Subcutaneous adipose tissue (tissue), 4 donors: Measurements from ENCODE around the gene MLH1. TPM values are rescaled to one million over a fixed set of nuclear protein-coding genes. Genes with fewer than 3 reads are reported as not detected.

ENCODE experiments used
- total RNA-seq, 4 donors: library from RNA; depleted of rRNA; stranded (reverse); fragments of >200 nt; gene quantifications; one replicate each; pipeline ENCODE4 v1.1.0, GENCODE V29; 2016
- TF ChIP-seq, protein P1 (sequence below): fragments of 450-650 bp; IDR thresholded peaks from one replicate; pipeline ENCODE4 v1.5.1; 2016; ENCODE audit warnings: low read depth, mild to moderate bottlenecking, control low read depth, antibody characterized with exemption, moderate library complexity

Gene MLH1
- total RNA-seq, 4 donors from 2014 or later = 25.0 to 46.1 (median 33.3) TPM

DNA sequence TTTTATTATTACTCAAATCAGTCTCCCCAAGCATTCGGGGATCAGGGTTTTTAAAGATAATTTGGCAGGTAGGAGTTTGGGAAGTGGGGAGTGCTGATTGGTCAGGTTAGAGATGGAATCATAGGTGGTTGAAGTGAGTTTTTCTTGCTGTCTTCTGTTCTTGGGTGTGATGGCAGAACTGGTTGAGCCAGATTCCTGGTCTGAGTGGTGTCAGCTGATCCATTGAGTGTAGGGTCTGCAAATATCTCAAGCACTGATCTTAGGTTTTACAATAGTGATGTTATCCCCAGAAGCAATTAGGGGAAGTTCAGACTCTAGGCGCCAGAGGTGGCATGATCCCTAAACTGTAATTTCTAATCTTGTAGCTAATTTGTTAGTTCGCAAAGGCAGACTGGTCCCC lies 27.9 kb upstream of the MLH1 start:
- TF ChIP-seq, protein P1, sequence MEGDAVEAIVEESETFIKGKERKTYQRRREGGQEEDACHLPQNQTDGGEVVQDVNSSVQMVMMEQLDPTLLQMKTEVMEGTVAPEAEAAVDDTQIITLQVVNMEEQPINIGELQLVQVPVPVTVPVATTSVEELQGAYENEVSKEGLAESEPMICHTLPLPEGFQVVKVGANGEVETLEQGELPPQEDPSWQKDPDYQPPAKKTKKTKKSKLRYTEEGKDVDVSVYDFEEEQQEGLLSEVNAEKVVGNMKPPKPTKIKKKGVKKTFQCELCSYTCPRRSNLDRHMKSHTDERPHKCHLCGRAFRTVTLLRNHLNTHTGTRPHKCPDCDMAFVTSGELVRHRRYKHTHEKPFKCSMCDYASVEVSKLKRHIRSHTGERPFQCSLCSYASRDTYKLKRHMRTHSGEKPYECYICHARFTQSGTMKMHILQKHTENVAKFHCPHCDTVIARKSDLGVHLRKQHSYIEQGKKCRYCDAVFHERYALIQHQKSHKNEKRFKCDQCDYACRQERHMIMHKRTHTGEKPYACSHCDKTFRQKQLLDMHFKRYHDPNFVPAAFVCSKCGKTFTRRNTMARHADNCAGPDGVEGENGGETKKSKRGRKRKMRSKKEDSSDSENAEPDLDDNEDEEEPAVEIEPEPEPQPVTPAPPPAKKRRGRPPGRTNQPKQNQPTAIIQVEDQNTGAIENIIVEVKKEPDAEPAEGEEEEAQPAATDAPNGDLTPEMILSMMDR = no peak

DNA sequence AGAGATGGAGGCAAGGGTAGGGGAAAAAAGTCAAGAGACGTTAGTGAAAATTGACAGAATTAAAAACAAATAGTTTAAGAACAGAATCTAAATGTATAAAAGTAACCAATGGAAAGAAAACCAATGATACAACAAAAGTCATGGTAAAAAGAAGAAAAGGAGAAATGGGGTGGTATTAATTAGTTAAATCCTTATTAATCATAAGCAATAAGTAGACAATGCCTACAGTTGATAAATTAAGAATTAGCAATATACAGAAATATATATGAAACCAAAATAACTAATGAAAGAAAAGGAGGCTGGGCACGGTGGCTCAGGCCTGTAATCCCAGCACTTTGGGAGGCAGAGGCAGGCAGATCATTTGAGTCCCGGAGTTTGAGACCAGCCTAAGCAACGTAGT lies 24.2 kb upstream of the MLH1 start:
- TF ChIP-seq, protein P1 = no peak

DNA sequence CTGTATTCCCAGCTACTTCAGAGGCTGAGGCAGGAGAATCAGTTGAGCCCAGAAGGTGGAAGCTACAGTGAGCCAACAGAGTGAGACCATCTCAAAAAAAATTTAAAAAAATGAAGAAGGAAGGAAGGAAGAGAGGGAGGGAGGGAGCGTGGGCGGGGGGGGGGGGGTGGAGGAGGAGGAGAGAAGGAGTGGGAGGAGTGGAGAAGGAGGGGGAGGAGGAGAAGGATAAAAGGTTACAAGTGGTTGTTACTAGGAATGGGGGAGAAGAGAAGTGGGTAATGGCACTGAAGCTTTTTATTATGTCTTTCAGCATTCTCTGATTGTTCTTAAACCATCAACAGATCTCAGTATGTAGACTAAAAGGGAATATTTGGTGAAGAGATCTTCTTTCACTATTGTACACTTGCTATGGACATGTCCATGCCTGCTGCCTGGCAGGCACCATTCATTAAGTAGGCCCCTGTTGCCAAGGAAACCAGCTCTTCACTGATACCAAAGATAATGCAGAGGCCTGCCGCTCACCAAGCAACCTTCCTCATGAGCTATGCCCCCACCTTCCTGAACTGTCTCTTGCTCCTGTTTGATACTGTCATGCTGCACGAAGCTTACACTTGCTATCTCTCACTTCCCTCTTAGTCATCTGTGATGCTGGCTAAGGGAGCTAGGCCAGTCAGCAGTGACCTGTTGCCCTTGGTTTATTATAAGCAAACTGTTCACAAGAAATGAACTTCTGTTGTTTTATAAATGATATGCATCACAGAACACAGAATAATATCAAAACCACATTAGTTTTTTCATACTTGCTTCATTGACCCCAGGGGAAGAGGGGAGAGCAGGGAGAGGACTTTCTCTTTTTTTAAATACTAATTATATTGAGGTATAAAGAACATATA lies 23.5 kb upstream of the MLH1 start:
- TF ChIP-seq, protein P1 = no peak

DNA sequence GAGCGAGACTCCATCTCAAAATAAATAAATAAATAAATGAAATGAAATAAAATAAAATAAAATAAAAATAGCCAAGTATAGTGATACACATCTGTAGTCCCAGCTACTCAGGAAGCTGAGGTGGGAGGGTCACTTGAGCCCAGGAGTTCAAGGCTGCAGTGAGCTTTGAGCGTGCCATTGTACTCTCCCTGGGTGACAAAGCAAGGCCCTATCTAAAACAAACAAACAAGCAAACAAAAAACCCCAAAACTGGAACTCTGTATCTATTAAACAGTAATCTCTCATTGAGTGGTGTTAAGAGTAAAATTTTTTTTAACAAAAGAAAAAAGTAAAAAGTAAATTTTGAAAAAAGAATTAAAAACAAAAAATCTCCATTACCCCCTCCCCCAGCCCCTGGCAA lies 21.2 kb upstream of the MLH1 start:
- TF ChIP-seq, protein P1 = no peak

DNA sequence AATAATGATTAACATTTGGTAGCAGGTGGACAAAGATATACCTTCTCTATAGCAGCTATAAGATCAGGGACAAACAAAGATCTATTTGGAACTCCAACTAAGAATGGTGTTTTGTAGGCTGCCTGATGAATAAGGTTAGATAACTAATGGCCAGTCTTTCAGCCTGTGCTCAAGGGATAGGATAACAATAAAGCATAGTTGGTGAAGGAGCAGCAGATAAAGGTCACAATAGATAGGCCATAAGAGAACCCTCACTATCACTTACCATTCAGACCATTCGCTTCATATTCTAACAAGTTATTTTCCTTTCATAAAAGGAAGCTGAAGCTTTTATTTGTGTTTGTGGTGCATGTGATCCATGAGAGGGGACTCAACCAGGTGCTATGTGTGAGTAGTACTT lies 20.2 kb upstream of the MLH1 start:
- TF ChIP-seq, protein P1 = no peak

DNA sequence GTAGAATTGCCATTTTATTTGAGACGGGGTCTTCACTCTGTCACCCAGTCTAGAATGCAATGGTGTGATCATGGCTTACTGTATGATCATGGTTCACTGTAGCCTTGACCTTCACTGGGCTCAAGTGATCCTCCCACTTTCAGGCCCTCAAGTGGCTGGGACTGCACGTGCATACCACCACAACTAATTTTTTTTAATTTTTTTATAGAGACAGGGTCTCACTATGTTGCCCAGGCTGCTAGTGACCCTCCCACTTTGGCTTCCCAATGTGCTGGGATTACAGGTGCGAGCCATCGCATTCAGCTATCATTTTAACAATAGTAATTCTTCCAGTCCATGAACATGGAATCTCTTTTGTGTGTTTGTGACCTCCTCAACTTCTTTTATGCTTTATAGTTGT lies 12.3 kb upstream of the MLH1 start:
- TF ChIP-seq, protein P1 = no peak

DNA sequence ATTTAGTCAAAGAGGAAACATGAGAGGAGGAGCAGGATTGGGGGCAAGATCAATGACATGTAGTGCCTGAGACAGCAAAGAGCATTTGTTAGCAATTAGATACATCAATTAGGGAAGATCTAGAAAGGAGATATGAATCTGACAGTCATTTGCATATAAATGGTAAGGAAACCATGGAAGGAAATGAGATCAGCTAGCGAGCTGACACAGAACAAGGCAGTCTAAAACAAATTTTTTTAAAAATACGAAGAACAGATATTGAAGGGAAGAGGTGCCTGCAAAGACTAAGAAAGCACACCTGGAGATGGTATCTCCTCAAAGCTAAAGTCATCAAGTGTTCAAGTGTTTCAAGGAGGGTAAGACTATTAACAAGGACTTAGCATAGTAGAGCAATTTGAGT lies 5.0 kb upstream of the MLH1 start:
- TF ChIP-seq, protein P1 = no peak
